ENCODE measurements around the gene KCTD19.

DNA sequence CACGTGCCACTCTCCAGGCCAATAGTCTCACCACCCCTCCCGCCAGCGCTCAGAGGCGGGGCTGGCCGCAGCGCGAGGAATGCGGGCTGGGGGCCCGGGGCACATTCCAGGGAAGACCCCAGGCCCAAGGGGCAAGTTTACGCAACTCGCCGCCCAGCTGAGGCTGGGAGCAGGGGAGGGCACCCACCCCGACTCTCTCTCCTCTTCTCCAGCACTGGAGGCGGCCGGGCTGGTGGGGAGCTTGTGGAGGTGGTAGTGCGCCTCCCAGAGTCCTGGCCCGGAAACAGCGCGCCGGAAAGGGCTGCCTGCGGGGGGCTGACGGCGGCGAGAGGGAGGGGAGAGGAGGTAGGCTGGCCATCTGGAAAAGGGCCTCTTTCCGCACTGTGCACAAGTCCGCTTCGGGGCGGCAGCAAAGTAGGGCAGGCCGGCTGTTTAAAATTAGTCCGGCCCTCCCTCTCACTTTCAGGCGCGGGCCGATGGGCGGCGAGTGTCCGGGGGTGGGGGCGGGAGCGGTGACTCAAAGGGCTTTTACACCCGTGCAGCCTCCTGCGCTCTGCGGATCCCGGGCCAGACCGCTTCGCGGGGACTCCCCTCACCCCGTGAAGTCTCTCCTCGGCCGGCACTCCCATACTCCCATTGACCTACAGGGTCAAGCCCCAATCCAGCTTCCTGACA is 80.3 kb downstream of the KCTD19 start:
- TF ChIP-seq, protein P1, sequence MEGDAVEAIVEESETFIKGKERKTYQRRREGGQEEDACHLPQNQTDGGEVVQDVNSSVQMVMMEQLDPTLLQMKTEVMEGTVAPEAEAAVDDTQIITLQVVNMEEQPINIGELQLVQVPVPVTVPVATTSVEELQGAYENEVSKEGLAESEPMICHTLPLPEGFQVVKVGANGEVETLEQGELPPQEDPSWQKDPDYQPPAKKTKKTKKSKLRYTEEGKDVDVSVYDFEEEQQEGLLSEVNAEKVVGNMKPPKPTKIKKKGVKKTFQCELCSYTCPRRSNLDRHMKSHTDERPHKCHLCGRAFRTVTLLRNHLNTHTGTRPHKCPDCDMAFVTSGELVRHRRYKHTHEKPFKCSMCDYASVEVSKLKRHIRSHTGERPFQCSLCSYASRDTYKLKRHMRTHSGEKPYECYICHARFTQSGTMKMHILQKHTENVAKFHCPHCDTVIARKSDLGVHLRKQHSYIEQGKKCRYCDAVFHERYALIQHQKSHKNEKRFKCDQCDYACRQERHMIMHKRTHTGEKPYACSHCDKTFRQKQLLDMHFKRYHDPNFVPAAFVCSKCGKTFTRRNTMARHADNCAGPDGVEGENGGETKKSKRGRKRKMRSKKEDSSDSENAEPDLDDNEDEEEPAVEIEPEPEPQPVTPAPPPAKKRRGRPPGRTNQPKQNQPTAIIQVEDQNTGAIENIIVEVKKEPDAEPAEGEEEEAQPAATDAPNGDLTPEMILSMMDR (IDR thresholded peaks at IDR 0.05; ENCODE audit: low read depth, low read length): peak; percentile 47
- TF ChIP-seq EZH2phosphoT487 (IDR thresholded peaks at IDR 0.05; ENCODE audit: low read depth): no peak
